NT2/D1 (cell line): ENCODE results near the gene LZTS2.

Source experiments
- YY1 ChIP-seq: IDR thresholded peaks from 2 replicates; pipeline ENCODE4 v1.6.1; 2011; ENCODE audit not compliant: insufficient read length, insufficient read depth
- ZNF274 ChIP-seq: IDR thresholded peaks from 2 replicates; pipeline ENCODE4 v1.6.1; 2011; ENCODE audit warnings: mild to moderate bottlenecking, low read depth, low read length

GRCh38 chr10:101035916-101036702, 36.5 kb downstream of the LZTS2 start:
- TF ChIP-seq ZNF274 (no peak), YY1 (no peak)
